ENCODE data around the gene POC1B.

- no peak for TF ChIP-seq CTCF (conservative IDR thresholded peaks at IDR 0.05; ENCODE audit: low read depth, low read length)
- no peak for TF ChIP-seq EZH2 (IDR thresholded peaks at IDR 0.05; ENCODE audit: low read length, unreplicated experiment)
These were observed 50.5 kb downstream of the POC1B start for GRCh38 chr12:89475203-89475990.

All from PC-3 (cell line).